Mesenteric fat pad (tissue), 1 donor: ENCODE data around the gene CNOT6. TPM values are rescaled to one million over a fixed set of nuclear protein-coding genes. Genes with fewer than 3 reads are reported as not detected.
A peak's percentile ranks its signal among the peaks of the same experiment; 100 is the strongest.

Experiments used
- DNase-seq: peaks from one replicate; pipeline ENCODE4 v3.0.0-alpha.2; 2020; ENCODE audit warnings: low spot score
- total RNA-seq: library from RNA; stranded (reverse); fragmentation: NEBNext Ultra II Directional; extraction: Animal tissue kit (Norgen Biotek cat#: 25700); gene quantifications from one replicate; pipeline ENCODE4 v1.2.1, GENCODE V29; 2021
- donor health status: DM: yes; HTN: yes; CAD: no.

Gene CNOT6
- total RNA-seq, 1 donor from 2014 or later = 14.8 TPM

GRCh38 chr5:180598797-180599589 lies 104.8 kb downstream of the CNOT6 start:
- DNase-seq = peak; percentile 72

- peak; percentile 73 for DNase-seq
Observed at GRCh38 chr5:180599590-180599914, 105.4 kb downstream of the CNOT6 start.

- peak; percentile 49 for DNase-seq
Observed at GRCh38 chr5:180599981-180600553, 105.9 kb downstream of the CNOT6 start.

- DNase-seq = peak; percentile 73
Observed at GRCh38 chr5:180600554-180601041, 106.4 kb downstream of the CNOT6 start.

GRCh38 chr5:180601591-180602480 lies 107.7 kb downstream of the CNOT6 start:
- peak; percentile 81 for DNase-seq

GRCh38 chr5:180602481-180603075 lies 108.4 kb downstream of the CNOT6 start:
- DNase-seq = peak; percentile 74

GRCh38 chr5:180603076-180603594 lies 109.0 kb downstream of the CNOT6 start:
- no peak for DNase-seq

- no peak for DNase-seq
Observed at GRCh38 chr5:180604271-180604670, 110.1 kb downstream of the CNOT6 start.

GRCh38 chr5:180605554-180606214 lies 111.5 kb downstream of the CNOT6 start:
- DNase-seq = no peak

- no peak for DNase-seq
Observed at GRCh38 chr5:180606215-180606785, 112.1 kb downstream of the CNOT6 start.

GRCh38 chr5:180607861-180608571 lies 113.8 kb downstream of the CNOT6 start:
- DNase-seq = no peak

- DNase-seq = no peak
Observed at GRCh38 chr5:180608572-180609310, 114.6 kb downstream of the CNOT6 start.

- DNase-seq = no peak
Observed at GRCh38 chr5:180609386-180609785, 115.2 kb downstream of the CNOT6 start.

GRCh38 chr5:180609817-180610550 lies 115.8 kb downstream of the CNOT6 start:
- DNase-seq = no peak

GRCh38 chr5:180611140-180611850 lies 117.1 kb downstream of the CNOT6 start:
- no peak for DNase-seq

- DNase-seq = no peak
Observed at GRCh38 chr5:180612683-180613082, 118.5 kb downstream of the CNOT6 start.

- no peak for DNase-seq
Observed at GRCh38 chr5:180613188-180613813, 119.1 kb downstream of the CNOT6 start.
